Endothelial cell (in vitro differentiated cells): ENCODE measurements around the gene TNFSF15. TPM values are rescaled to one million over a fixed set of nuclear protein-coding genes. Genes with fewer than 3 reads are reported as not detected.

Experiments used
- DNase-seq: peaks from one replicate; pipeline ENCODE4 v3.0.0; 2021; ENCODE audit warnings: low spot score
- H3K27ac Mint-ChIP-seq: one replicate; pipeline ENCODE4 v1.8.0; 2021; ENCODE audit warnings: mixed read lengths, inconsistent platforms; ENCODE audit not compliant: unreplicated experiment
- H3K27me3 Mint-ChIP-seq: one replicate; pipeline ENCODE4 v1.8.0; 2021; ENCODE audit warnings: mild to moderate bottlenecking, moderate library complexity, mixed read lengths, inconsistent platforms; ENCODE audit not compliant: unreplicated experiment
- H3K36me3 Mint-ChIP-seq: one replicate; pipeline ENCODE4 v1.8.0; 2021; ENCODE audit warnings: mild to moderate bottlenecking, low read depth, mixed read lengths, inconsistent platforms; ENCODE audit not compliant: unreplicated experiment
- H3K4me1 Mint-ChIP-seq: one replicate; pipeline ENCODE4 v1.8.0; 2021; ENCODE audit warnings: mild to moderate bottlenecking, mixed read lengths, inconsistent platforms; ENCODE audit not compliant: unreplicated experiment
- H3K4me3 Mint-ChIP-seq: one replicate; pipeline ENCODE4 v1.8.0; 2021; ENCODE audit warnings: mild to moderate bottlenecking, mixed read lengths, inconsistent platforms; ENCODE audit not compliant: unreplicated experiment
- H3K9me3 Mint-ChIP-seq: one replicate; pipeline ENCODE4 v1.8.0; 2021; ENCODE audit warnings: mixed read lengths, inconsistent platforms; ENCODE audit not compliant: unreplicated experiment
- total RNA-seq: library from RNA; stranded (reverse); fragmentation: NEBNext Ultra II Directional; extraction: Animal tissue kit (Norgen Biotek cat#: 25700); gene quantifications from one replicate; pipeline ENCODE4 v1.2.1, GENCODE V29; 2021; ENCODE audit not compliant: unreplicated experiment
- TF ChIP-seq, protein P1 (sequence below): fragments of 200-600 bp; sonication (generic); IDR thresholded peaks from one replicate; pipeline ENCODE4 v1.5.0; 2021; ENCODE audit warnings: antibody characterized with exemption; ENCODE audit not compliant: unreplicated experiment

The TNFSF15 gene
- total RNA-seq, 1 donor from 2014 or later, result not detected

DNA sequence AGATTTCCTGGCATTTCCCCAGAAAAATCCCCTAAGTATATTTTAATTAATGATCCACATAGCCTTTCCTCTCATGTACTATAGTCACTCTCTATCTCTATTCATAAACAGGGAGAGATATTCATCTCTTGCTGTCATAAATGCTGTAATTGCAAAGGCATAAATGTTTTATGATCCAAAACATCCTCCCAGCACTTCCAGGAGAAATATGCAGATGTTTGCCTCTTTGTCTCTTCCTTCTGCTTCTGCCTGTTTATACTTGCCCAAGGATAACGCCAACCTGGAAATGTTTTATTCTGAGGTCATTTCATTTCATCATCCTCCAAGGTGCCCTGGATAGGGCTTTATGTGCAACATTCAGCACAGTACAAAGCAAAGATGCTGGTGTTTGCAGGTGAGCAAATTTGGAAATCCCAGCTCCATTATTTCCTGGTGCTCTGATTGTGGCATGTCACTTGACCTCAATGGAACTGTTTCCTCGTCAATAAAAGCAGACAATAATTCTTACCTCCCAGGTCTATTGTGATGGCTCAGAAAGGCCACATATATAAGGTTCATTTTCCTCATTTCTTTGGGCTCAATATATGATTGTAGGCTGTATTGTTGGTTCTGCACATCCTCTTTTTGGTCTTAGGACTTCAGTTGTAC, 6.9 kb downstream of the TNFSF15 start:
- TF ChIP-seq, protein P1, sequence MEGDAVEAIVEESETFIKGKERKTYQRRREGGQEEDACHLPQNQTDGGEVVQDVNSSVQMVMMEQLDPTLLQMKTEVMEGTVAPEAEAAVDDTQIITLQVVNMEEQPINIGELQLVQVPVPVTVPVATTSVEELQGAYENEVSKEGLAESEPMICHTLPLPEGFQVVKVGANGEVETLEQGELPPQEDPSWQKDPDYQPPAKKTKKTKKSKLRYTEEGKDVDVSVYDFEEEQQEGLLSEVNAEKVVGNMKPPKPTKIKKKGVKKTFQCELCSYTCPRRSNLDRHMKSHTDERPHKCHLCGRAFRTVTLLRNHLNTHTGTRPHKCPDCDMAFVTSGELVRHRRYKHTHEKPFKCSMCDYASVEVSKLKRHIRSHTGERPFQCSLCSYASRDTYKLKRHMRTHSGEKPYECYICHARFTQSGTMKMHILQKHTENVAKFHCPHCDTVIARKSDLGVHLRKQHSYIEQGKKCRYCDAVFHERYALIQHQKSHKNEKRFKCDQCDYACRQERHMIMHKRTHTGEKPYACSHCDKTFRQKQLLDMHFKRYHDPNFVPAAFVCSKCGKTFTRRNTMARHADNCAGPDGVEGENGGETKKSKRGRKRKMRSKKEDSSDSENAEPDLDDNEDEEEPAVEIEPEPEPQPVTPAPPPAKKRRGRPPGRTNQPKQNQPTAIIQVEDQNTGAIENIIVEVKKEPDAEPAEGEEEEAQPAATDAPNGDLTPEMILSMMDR, result no peak
- H3K27me3 Mint-ChIP-seq, result no peaks in the 10 kb centered on the region
- DNase-seq, result no peak
- no peak overlapping the region for H3K27ac Mint-ChIP-seq
- H3K4me1 Mint-ChIP-seq, result peaks cover 7% of the 10 kb centered on the region
- H3K9me3 Mint-ChIP-seq, result no peaks in the 10 kb centered on the region
- H3K36me3 Mint-ChIP-seq, result no peaks in the 10 kb centered on the region
- no peak overlapping the region for H3K4me3 Mint-ChIP-seq

DNA sequence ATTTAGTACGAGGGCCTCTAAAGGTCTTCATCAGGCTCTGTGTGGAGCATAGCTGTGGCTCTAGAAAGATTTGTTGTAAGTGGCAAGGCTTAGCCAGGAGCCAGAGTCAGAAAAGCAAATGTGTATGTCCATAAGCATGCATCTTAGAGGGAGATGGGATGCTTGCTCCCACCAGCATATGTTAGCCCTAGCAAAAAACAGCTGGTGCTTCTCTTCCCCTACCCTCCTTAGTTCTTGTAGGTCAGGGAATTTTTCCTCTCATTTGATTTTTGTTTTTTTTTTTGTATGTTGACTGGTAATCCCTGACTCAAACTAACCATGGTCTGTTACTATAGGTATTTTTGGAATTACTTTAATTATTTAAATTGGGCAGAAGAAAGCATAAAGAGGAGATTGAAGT, 7.7 kb downstream of the TNFSF15 start:
- H3K36me3 Mint-ChIP-seq, result no peaks in the 10 kb centered on the region
- H3K9me3 Mint-ChIP-seq, result no peaks in the 10 kb centered on the region
- no peak for DNase-seq
- H3K4me1 Mint-ChIP-seq, result peaks cover 4% of the 10 kb centered on the region
- H3K4me3 Mint-ChIP-seq, result no peak overlapping the region
- no peak overlapping the region for H3K27ac Mint-ChIP-seq
- no peaks in the 10 kb centered on the region for H3K27me3 Mint-ChIP-seq
- TF ChIP-seq, protein P1, result no peak

- Mint-ChIP-seq H3K27me3 (peaks cover 1% of the 10 kb centered on the region), H3K9me3 (no peaks in the 10 kb centered on the region), H3K4me1 (no peaks in the 10 kb centered on the region), H3K36me3 (no peaks in the 10 kb centered on the region), H3K4me3 (no peak overlapping the region), H3K27ac (no peak overlapping the region)
- no peak for DNase-seq
- TF ChIP-seq, protein P1, result no peak
Measured at GRCh38 chr9:114792396-114792795, 13.4 kb downstream of the TNFSF15 start.

DNA sequence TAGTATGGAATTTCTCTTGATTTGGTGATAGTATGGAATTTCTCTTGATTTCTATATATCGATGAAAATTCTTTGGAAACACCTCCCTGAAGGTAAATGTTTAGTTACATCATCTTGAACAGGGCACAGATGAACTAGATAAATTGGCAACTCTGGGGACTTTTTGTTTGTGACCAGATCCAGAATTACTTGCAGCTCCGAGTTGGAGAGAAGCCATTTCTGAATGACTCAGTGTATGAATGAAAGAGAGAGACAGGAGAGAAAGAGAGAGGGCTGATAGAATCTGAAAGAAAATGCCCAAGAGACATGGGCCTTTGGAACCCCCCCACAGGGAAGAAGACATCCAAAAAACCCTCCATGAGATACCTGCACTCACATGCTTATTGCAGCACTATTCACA, 14.1 kb downstream of the TNFSF15 start:
- Mint-ChIP-seq H3K27ac (no peak overlapping the region), H3K27me3 (peaks cover 1% of the 10 kb centered on the region), H3K4me1 (no peaks in the 10 kb centered on the region), H3K36me3 (no peaks in the 10 kb centered on the region), H3K9me3 (no peaks in the 10 kb centered on the region), H3K4me3 (no peak overlapping the region)
- no peak for DNase-seq
- TF ChIP-seq, protein P1, result no peak

GRCh38 chr9:114791312-114791711, 14.5 kb downstream of the TNFSF15 start:
- Mint-ChIP-seq H3K27me3 (peaks cover 1% of the 10 kb centered on the region), H3K4me3 (no peak overlapping the region), H3K9me3 (no peaks in the 10 kb centered on the region), H3K36me3 (no peaks in the 10 kb centered on the region), H3K4me1 (no peaks in the 10 kb centered on the region), H3K27ac (no peak overlapping the region)
- no peak for DNase-seq
- TF ChIP-seq, protein P1, result no peak
